ENCODE data around the gene ARL6IP4. TPM values are rescaled to one million over a fixed set of nuclear protein-coding genes. Genes with fewer than 3 reads are reported as not detected.

Gene ARL6IP4
- polyA plus RNA-seq, 3 donors, result 152 to 268 (median 167) TPM

DNA sequence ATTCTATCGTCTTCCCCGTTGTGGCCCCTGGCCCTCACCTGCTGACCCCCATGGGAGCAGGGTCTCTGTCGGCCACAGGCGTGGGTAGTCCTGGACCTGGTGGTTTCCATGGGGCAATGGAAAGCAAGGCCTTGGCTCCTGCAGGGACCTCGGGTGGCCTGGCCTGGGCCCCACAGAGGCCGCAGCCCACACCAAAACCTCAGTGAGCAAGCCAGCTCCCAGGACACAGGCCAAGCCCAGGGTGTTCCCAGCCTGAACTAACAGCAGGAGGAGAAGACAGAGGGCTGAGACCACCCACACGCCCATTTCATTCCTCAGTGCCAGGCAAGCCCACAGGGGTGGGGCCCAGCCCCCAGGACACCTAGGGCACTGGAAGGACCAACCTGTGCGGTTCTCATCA lies 31.1 kb upstream of the ARL6IP4 start:
- Histone ChIP-seq H3K4me2 (replicated peaks; ENCODE audit: extremely low read depth, low read length, poor library complexity, severe bottlenecking) (no peak overlapping the region), H3K4me3 (replicated peaks in 1 of 3; ENCODE audit: low read depth in 2 of 3, low read length in 3 of 3) (no peak overlapping the region), H3K4me1 (ENCODE audit: control insufficient read depth in 1 of 2, insufficient read depth in 2 of 2, low read length in 2 of 2) (peaks cover 25 to 26% of the 10 kb centered on the region in 2 donors), H4K20me1 (ENCODE audit: insufficient read depth, low read length) (no peaks in the 10 kb centered on the region), H3K9ac (ENCODE audit: insufficient read depth, low read length, poor library complexity, severe bottlenecking) (no peak overlapping the region), H3K9me3 (replicated peaks in 1 of 2; ENCODE audit: control insufficient read depth in 1 of 2, insufficient read depth in 1 of 2, low read length in 2 of 2) (no peaks in the 10 kb centered on the region), H3K27ac (ENCODE audit: low read depth in 1 of 2, low read length in 2 of 2) (no peak overlapping the region), H3K36me3 (replicated peaks in 1 of 2; ENCODE audit: control insufficient read depth in 1 of 2, insufficient read depth in 2 of 2, low read length in 2 of 2) (no peaks in the 10 kb centered on the region), H3K27me3 (ENCODE audit: control insufficient read depth in 2 of 2, insufficient read depth in 2 of 2, low read length in 2 of 2) (no peaks in the 10 kb centered on the region), H2AFZ (ENCODE audit: insufficient read depth, low read depth, low read length, poor library complexity, severe bottlenecking) (no peak overlapping the region), H3K79me2 (ENCODE audit: insufficient read depth, low read length) (no peaks in the 10 kb centered on the region)
- Mint-ChIP-seq H3K36me3 (peaks cover 0 to 3% of the 10 kb centered on the region in 2 donors), H3K9me3 (peaks cover 0 to 2% (median 0%) of the 10 kb centered on the region in 7 donors), H3K4me1 (peaks cover 36% of the 10 kb centered on the region), H3K4me3 (no peak overlapping the region), H3K27ac (peak overlapping the region in 1 of 7 donors; percentile 72), H3K27me3 (ENCODE audit: low read depth in 3 of 3) (peaks cover 0 to 7% (median 4%) of the 10 kb centered on the region in 3 donors)
- TF ChIP-seq, protein P1, sequence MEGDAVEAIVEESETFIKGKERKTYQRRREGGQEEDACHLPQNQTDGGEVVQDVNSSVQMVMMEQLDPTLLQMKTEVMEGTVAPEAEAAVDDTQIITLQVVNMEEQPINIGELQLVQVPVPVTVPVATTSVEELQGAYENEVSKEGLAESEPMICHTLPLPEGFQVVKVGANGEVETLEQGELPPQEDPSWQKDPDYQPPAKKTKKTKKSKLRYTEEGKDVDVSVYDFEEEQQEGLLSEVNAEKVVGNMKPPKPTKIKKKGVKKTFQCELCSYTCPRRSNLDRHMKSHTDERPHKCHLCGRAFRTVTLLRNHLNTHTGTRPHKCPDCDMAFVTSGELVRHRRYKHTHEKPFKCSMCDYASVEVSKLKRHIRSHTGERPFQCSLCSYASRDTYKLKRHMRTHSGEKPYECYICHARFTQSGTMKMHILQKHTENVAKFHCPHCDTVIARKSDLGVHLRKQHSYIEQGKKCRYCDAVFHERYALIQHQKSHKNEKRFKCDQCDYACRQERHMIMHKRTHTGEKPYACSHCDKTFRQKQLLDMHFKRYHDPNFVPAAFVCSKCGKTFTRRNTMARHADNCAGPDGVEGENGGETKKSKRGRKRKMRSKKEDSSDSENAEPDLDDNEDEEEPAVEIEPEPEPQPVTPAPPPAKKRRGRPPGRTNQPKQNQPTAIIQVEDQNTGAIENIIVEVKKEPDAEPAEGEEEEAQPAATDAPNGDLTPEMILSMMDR (IDR thresholded peaks at IDR 0.05), result no peak
- DNase-seq, result no peak
- 99% methylated on average over 6 of the region's 8 CpGs for WGBS (ENCODE audit: insufficient coverage)
- intact Hi-C loops (cut with micrococcal nuclease), result loop anchor here in 1 of 2 donors (5.0 kb wide), 1 partner anchor 57 kb away; no protein-coding TSS in a partner anchor

DNA sequence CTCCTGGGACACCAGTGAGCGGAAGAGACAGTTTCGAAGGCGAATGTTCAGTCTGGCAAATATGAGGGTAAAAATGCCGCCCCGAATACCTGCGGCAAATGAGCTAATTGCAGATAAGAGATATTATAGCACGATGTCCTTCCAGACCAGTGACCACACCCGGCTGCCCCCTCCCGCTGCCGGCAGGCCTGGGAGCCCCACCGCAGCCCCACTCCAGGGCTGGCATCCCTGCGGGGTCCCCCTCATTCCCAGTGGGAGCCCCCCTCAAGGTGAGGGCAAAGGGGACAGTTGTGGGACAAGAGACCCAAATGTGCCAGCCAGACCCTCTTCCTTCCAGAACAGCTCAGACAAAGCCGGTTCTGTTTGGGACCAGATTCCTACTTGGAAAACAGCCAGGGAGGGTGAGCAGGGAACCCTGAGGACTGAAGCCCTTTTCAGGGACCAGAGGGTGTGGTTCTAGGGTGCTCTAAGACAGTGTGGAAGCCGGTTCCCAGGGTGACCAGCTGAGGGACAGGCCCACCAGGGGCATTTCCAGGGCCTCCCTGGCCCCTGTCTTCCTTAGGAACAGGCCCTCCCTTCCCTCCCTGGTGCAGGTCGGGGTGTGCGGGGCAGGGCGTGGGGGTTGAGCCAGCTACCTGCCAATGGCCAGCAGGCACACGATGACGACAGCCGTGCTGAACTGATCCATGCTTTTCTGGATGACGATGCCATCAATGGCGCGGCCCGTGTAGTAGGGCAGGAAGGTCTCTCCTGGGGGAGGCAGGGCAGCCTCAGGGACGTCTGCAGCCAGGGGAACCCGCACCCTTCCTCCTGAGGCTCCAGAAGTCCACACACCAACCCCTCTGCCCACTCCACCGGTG lies 30.4 kb upstream of the ARL6IP4 start:
- peaks cover 0 to 3% of the 10 kb centered on the region in 2 donors for H3K36me3 Mint-ChIP-seq

More for the DNA sequence above, 30.4 kb upstream of the ARL6IP4 start:
- no peaks in the 10 kb centered on the region for H3K36me3 ChIP-seq (replicated peaks in 1 of 2; ENCODE audit: control insufficient read depth in 1 of 2, insufficient read depth in 2 of 2, low read length in 2 of 2)
- H3K79me2 ChIP-seq (ENCODE audit: insufficient read depth, low read length), result no peaks in the 10 kb centered on the region
- intact Hi-C loops (cut with micrococcal nuclease), result loop anchor here in 1 of 2 donors (5.0 kb wide), 2 partner anchors 58 to 68 kb away; no protein-coding TSS in a partner anchor
- no peak overlapping the region for H3K27ac ChIP-seq (ENCODE audit: low read depth in 1 of 2, low read length in 2 of 2)
- Mint-ChIP-seq H3K27ac (no peak overlapping the region), H3K9me3 (peaks cover 0 to 2% (median 0%) of the 10 kb centered on the region in 7 donors), H3K27me3 (ENCODE audit: low read depth in 3 of 3) (peaks cover 0 to 7% (median 4%) of the 10 kb centered on the region in 3 donors), H3K4me1 (peaks cover 36% of the 10 kb centered on the region), H3K4me3 (no peak overlapping the region)
- no peaks in the 10 kb centered on the region for H3K9me3 ChIP-seq (replicated peaks in 1 of 2; ENCODE audit: control insufficient read depth in 1 of 2, insufficient read depth in 1 of 2, low read length in 2 of 2)
- no peaks in the 10 kb centered on the region for H4K20me1 ChIP-seq (ENCODE audit: insufficient read depth, low read length)
- H2AFZ ChIP-seq (ENCODE audit: insufficient read depth, low read depth, low read length, poor library complexity, severe bottlenecking), result no peak overlapping the region
- no peak overlapping the region for H3K4me3 ChIP-seq (replicated peaks in 1 of 3; ENCODE audit: low read depth in 2 of 3, low read length in 3 of 3)
- H3K9ac ChIP-seq (ENCODE audit: insufficient read depth, low read length, poor library complexity, severe bottlenecking), result no peak overlapping the region
- H3K27me3 ChIP-seq (ENCODE audit: control insufficient read depth in 2 of 2, insufficient read depth in 2 of 2, low read length in 2 of 2), result no peaks in the 10 kb centered on the region
- H3K4me2 ChIP-seq (replicated peaks; ENCODE audit: extremely low read depth, low read length, poor library complexity, severe bottlenecking), result no peak overlapping the region
- DNase-seq, result no peak
- peaks cover 25 to 26% of the 10 kb centered on the region in 2 donors for H3K4me1 ChIP-seq (ENCODE audit: control insufficient read depth in 1 of 2, insufficient read depth in 2 of 2, low read length in 2 of 2)
- TF ChIP-seq, protein P1 (IDR thresholded peaks at IDR 0.05), result no peak
- WGBS (ENCODE audit: insufficient coverage), result 95% methylated on average over 22 of the region's 27 CpGs

All from CD14-positive monocyte (primary cell).